Endodermal cell (in vitro differentiated cells): ENCODE results near the gene HOXC4. TPM values are rescaled to one million over a fixed set of nuclear protein-coding genes. Genes with fewer than 3 reads are reported as not detected.

ENCODE experiments used
- DNase-seq: peaks from one replicate; pipeline ENCODE4 v3.0.0-alpha.2; 2017
- H3K27ac ChIP-seq: 2 replicates; pipeline ENCODE4 v1.5.1; 2013; ENCODE audit warnings: mild to moderate bottlenecking, low read depth, low read length, moderate library complexity
- H3K27me3 ChIP-seq: 2 replicates; pipeline ENCODE4 v1.6.1; 2013; ENCODE audit warnings: mild to moderate bottlenecking, low read length, moderate library complexity; ENCODE audit not compliant: insufficient read depth, control insufficient read depth, poor library complexity, severe bottlenecking
- H3K36me3 ChIP-seq: 2 replicates; pipeline ENCODE4 v1.7.0; 2013; ENCODE audit warnings: mild to moderate bottlenecking, low read length, moderate library complexity; ENCODE audit not compliant: control insufficient read depth, insufficient read depth
- H3K4me1 ChIP-seq: one replicate; pipeline ENCODE4 v1.7.0; 2013; ENCODE audit warnings: low read length; ENCODE audit not compliant: control insufficient read depth, insufficient read depth
- H3K4me3 ChIP-seq: 2 replicates; pipeline ENCODE4 v1.5.1; 2013; ENCODE audit warnings: mild to moderate bottlenecking, low read length, moderate library complexity
- H3K9ac ChIP-seq: 2 replicates; pipeline ENCODE4 v1.6.1; 2013; ENCODE audit warnings: mild to moderate bottlenecking, low read length, moderate library complexity; ENCODE audit not compliant: poor library complexity, severe bottlenecking; ENCODE audit errors: extremely low read depth
- H3K9me3 ChIP-seq: 2 replicates; pipeline ENCODE4 v1.6.1; 2013; ENCODE audit warnings: mild to moderate bottlenecking, low read length, moderate library complexity; ENCODE audit not compliant: control insufficient read depth
- H3K27ac Mint-ChIP-seq: 2 replicates; pipeline ENCODE4 v1.8.0; 2020; ENCODE audit warnings: mixed read lengths
- H3K27me3 Mint-ChIP-seq: 2 replicates; pipeline ENCODE4 v1.8.0; 2021; ENCODE audit warnings: mild to moderate bottlenecking, mixed read lengths; ENCODE audit not compliant: insufficient read depth
- H3K36me3 Mint-ChIP-seq: 2 replicates; pipeline ENCODE4 v1.8.0; 2020; ENCODE audit warnings: low read depth, mixed read lengths
- H3K4me1 Mint-ChIP-seq: 2 replicates; pipeline ENCODE4 v1.8.0; 2020; ENCODE audit warnings: mixed read lengths
- H3K4me3 Mint-ChIP-seq: 2 replicates; pipeline ENCODE4 v1.8.0; 2020; ENCODE audit warnings: mild to moderate bottlenecking, moderate library complexity, mixed read lengths
- H3K9me3 Mint-ChIP-seq: 2 replicates; pipeline ENCODE4 v1.8.0; 2020; ENCODE audit warnings: mild to moderate bottlenecking, mixed read lengths
- whole genome bisulfite sequencing, 2 experiments: methylation state at CpG; one replicate each; pipeline versions ENCODE4 v1.1.5 to v1.1.7; 2013; ENCODE audit warnings: missing lambda C conversion rate in 2 of 2, mixed read lengths in 1 of 2; ENCODE audit not compliant: insufficient coverage in 1 of 2, insufficient read length in 1 of 2; 5-methylcytosine and 5-hydroxymethylcytosine counted together
- total RNA-seq, 2 donors: library from RNA; stranded (reverse); fragmentation: NEBNext Ultra II Directional in 1 of 2; extraction: Animal tissue kit (Norgen Biotek cat#: 25700) in 1 of 2; gene quantifications; 2 replicates in 1 of 2; 3 replicates in 1 of 2; pipeline ENCODE4 v1.2.1, GENCODE V29; 2021
- TF ChIP-seq, protein P1 (sequence below): fragments of 200-600 bp; sonication (generic); conservative IDR thresholded peaks from 2 replicates; pipeline ENCODE4 v1.5.0; 2021; ENCODE audit warnings: antibody characterized with exemption, mild to moderate bottlenecking

HOXC4 gene
- total RNA-seq, 2 donors from 2014 or later = not detected

DNA sequence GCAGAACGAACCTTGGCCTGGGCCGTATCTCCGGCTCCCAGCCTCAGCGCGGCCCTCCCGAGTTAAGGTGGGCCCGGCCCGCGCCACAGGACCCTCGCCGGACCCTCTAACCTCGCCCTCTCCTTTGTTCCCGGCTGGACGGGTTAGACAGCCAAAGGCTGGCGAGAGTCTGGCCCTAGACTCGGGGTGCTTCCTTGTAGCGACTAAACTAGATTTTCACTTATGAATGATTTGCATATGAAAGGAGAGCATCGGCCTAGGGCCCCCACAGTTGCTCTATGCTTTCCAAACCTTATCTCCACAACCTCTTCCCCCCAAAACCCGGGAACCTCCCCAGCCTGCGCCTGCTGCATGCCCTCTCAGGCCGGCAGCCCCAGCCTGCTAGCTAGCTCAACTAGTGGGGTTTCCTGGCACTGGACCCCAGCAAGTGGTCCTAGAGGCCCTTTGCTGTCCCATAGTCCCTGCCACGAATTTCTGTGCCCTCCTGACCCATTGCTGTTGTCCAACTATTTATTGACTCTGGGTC, 18.8 kb upstream of the HOXC4 start:
- H3K4me3 Mint-ChIP-seq = no peak overlapping the region
- H3K27ac Mint-ChIP-seq = no peak overlapping the region
- H3K36me3 ChIP-seq = no peaks in the 10 kb centered on the region
- H3K4me1 Mint-ChIP-seq = peaks cover 2% of the 10 kb centered on the region
- H3K27ac ChIP-seq = no peak overlapping the region
- peaks cover 100% of the 10 kb centered on the region for H3K27me3 ChIP-seq
- H3K9me3 ChIP-seq = peaks cover 7% of the 10 kb centered on the region
- DNase-seq = no peak
- peaks cover 97% of the 10 kb centered on the region for H3K27me3 Mint-ChIP-seq
- no peak overlapping the region for H3K4me3 ChIP-seq
- peaks cover 5% of the 10 kb centered on the region for H3K9me3 Mint-ChIP-seq
- no peaks in the 10 kb centered on the region for H3K36me3 Mint-ChIP-seq
- H3K9ac ChIP-seq = no peak overlapping the region
- TF ChIP-seq, protein P1, sequence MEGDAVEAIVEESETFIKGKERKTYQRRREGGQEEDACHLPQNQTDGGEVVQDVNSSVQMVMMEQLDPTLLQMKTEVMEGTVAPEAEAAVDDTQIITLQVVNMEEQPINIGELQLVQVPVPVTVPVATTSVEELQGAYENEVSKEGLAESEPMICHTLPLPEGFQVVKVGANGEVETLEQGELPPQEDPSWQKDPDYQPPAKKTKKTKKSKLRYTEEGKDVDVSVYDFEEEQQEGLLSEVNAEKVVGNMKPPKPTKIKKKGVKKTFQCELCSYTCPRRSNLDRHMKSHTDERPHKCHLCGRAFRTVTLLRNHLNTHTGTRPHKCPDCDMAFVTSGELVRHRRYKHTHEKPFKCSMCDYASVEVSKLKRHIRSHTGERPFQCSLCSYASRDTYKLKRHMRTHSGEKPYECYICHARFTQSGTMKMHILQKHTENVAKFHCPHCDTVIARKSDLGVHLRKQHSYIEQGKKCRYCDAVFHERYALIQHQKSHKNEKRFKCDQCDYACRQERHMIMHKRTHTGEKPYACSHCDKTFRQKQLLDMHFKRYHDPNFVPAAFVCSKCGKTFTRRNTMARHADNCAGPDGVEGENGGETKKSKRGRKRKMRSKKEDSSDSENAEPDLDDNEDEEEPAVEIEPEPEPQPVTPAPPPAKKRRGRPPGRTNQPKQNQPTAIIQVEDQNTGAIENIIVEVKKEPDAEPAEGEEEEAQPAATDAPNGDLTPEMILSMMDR = no peak
- 18 to 19% methylated on average over 2 to 22 of the region's 22 CpGs for WGBS, 2 experiments
- no peaks in the 10 kb centered on the region for H3K4me1 ChIP-seq

DNA sequence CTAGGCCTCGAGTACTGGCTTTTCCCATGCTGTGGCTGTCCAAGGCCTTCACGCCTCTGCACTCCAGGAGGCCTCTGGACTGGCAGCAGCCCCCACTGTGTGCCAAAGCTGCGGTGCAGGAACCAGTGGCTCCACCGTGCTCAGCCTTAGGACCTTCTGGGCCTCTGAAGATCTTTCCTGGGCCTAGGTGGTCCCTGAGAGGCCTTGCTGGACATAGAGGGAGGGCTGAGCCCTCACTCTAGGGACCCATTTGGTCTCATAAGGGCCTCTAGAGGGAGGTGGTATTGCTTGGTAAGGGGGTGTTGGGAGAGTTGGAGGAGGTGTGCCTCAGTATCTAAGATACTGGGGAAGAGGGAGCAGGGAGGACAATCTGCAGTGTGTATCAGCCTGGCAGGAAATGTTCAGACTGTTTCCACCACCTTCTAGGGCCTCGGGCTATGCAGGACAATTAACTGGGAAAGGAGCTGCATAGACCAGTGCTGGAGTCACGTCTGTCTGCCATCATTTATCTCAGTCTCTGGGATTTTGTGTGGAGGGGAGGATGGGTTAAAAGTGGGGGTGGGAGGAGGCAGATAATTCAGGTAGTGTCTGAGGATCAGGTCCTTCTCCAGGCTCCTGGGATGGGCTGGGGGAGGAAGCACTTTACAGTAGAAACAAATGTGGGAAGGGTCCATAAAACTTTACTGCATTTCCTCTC, 17.9 kb upstream of the HOXC4 start:
- Histone ChIP-seq H3K4me1 (no peaks in the 10 kb centered on the region), H3K4me3 (no peak overlapping the region), H3K9me3 (peaks cover 15% of the 10 kb centered on the region), H3K9ac (no peak overlapping the region), H3K36me3 (no peaks in the 10 kb centered on the region), H3K27ac (no peak overlapping the region), H3K27me3 (peaks cover 100% of the 10 kb centered on the region)
- H3K9me3 Mint-ChIP-seq = peaks cover 10% of the 10 kb centered on the region
- H3K27ac Mint-ChIP-seq = no peak overlapping the region
- no peak for DNase-seq
- 40 to 42% methylated on average over 4 to 6 of the region's 6 CpGs for WGBS, 2 experiments
- no peaks in the 10 kb centered on the region for H3K4me1 Mint-ChIP-seq
- H3K4me3 Mint-ChIP-seq = no peak overlapping the region
- H3K36me3 Mint-ChIP-seq = no peaks in the 10 kb centered on the region
- TF ChIP-seq, protein P1 = no peak
- peaks cover 97% of the 10 kb centered on the region for H3K27me3 Mint-ChIP-seq

DNA sequence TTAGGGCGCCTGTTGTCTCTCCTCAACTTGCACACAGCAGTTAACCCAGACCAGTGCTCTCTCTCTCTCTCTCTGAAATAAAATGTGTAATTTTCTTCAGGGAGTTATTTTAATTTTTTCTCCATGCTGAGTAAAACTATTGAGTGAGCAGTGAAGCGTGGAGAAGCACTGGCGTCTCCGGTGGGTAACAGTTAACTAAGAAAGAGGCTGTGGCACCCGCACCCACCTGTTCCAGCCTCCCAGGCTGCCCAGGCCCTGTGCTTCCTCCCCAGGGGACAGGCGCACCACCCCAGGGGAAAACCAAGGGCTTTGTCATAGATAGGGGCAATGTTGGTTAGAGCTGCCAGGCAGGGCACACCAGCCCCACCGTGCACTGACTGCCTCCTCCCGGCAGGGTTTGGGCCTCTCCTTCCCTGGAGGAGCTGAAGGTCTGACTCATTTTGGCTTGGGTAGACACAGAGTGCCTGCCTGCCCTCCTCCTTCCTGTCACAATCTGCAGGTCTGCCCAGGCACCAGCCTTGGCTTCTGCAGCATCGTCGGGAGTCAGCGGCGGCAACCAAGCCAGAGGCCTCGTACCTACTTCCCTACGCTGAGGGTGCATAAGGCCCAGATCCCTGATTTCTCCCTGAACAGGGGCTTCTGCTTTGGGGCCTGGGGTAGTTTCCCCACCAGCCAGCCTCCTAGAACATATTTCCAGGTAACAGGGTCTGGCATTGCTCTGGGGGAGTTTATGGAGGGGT, 16.8 kb upstream of the HOXC4 start:
- Mint-ChIP-seq H3K9me3 (peaks cover 10% of the 10 kb centered on the region), H3K27ac (no peak overlapping the region), H3K27me3 (peaks cover 97% of the 10 kb centered on the region), H3K36me3 (no peaks in the 10 kb centered on the region), H3K4me3 (no peak overlapping the region), H3K4me1 (no peaks in the 10 kb centered on the region)
- no peaks in the 10 kb centered on the region for H3K36me3 ChIP-seq
- H3K27ac ChIP-seq = no peak overlapping the region
- WGBS, 2 experiments = 34 to 53% methylated on average over 5 to 14 of the region's 14 CpGs
- H3K9ac ChIP-seq = no peak overlapping the region
- TF ChIP-seq, protein P1 = no peak
- no peaks in the 10 kb centered on the region for H3K4me1 ChIP-seq
- H3K9me3 ChIP-seq = peaks cover 15% of the 10 kb centered on the region
- peaks cover 100% of the 10 kb centered on the region for H3K27me3 ChIP-seq
- DNase-seq = peak; percentile 68
- no peak overlapping the region for H3K4me3 ChIP-seq
